GM12878 (cell line): ENCODE results near the gene ITPRIPL1. TPM values are rescaled to one million over a fixed set of nuclear protein-coding genes. Genes with fewer than 3 reads are reported as not detected.

Experiments
- ATAC-seq: fragments of 200-7000 bp; cut with Tn5 transposase; 3 replicates; pipeline ENCODE4 v1.9.1; 2020; ENCODE audit warnings: mild to moderate bottlenecking, moderate library complexity
- BruUV-seq: library from RNA; stranded (reverse); fragments of 400-500 nt; replicated peaks from 2 replicates; lab custom pipeline; 2021; lab: Mats Ljungman, UMichigan
- CTCF ChIA-PET: fragments of 300-600 bp; sonication (Branson Sonifier 250); formaldehyde crosslinking; extraction: SDS; loops from one replicate; lab custom pipeline; 2021; ENCODE audit warnings: inconsistent platforms; lab: Yijun Ruan, JAX
- POLR2A ChIA-PET: fragments of 350-600 bp; formaldehyde crosslinking; extraction: SDS; loops from one replicate; lab custom pipeline; 2021; ENCODE audit warnings: inconsistent platforms; lab: Charles Lee
- RAD21 ChIA-PET: fragments of 300-600 bp; sonication (Branson Sonifier 250); formaldehyde crosslinking; loops from one replicate; lab custom pipeline; 2023; ENCODE audit warnings: antibody characterized with exemption; ENCODE audit not compliant: unreplicated experiment; lab: Charles Lee
- SMC1A ChIA-PET: fragments of 300-600 bp; sonication (Branson Sonifier 250); formaldehyde crosslinking; loops from one replicate; lab custom pipeline; 2023; ENCODE audit not compliant: unreplicated experiment, uncharacterized antibody; lab: Charles Lee
- DNase-seq: peaks from one replicate; pipeline ENCODE4 v3.0.0-alpha.2; 2011; ENCODE audit warnings: low read depth, low spot score
- FAIRE-seq: peaks from 3 replicates; lab custom pipeline; 2011; peaks lifted over from hg19 to GRCh38; lab: Jason Lieb, UNC
- H2AFZ ChIP-seq: 2 replicates; pipeline ENCODE4 v1.6.0; 2011; ENCODE audit warnings: low read depth, low read length, control low read depth; ENCODE audit not compliant: control insufficient read depth
- H3K27ac ChIP-seq: 2 replicates; pipeline ENCODE4 v1.5.1; 2011; ENCODE audit warnings: control low read depth; ENCODE audit not compliant: control insufficient read depth, insufficient read depth
- H3K27me3 ChIP-seq, 2 experiments: replicated peaks in 1 of 2; 2 replicates each; pipeline versions ENCODE4 v1.6.0 to v1.6.1; 2011; ENCODE audit warnings: low read length in 1 of 2; ENCODE audit not compliant: control insufficient read depth in 2 of 2, insufficient read depth in 2 of 2
- H3K36me3 ChIP-seq, 2 experiments: 2 replicates each; pipeline ENCODE4 v1.5.1; 2011; ENCODE audit warnings: low read length in 1 of 2; ENCODE audit not compliant: control insufficient read depth in 2 of 2, insufficient read depth in 2 of 2
- H3K4me1 ChIP-seq: 2 replicates; pipeline ENCODE4 v1.6.1; 2011; ENCODE audit warnings: mild to moderate bottlenecking, low read length, moderate library complexity, mixed read lengths; ENCODE audit not compliant: control insufficient read depth, insufficient read depth
- H3K4me2 ChIP-seq: 2 replicates; pipeline ENCODE4 v1.6.0; 2011; ENCODE audit warnings: control low read depth; ENCODE audit not compliant: control insufficient read depth, insufficient read depth
- H3K4me3 ChIP-seq: fragments of 200-600 bp; sonication (generic); 2 replicates; pipeline ENCODE4 v1.5.1; 2016
- H3K79me2 ChIP-seq: 2 replicates; pipeline ENCODE4 v1.6.0; 2011; ENCODE audit warnings: low read length; ENCODE audit not compliant: control insufficient read depth, insufficient read depth
- H3K9ac ChIP-seq: 2 replicates; pipeline ENCODE4 v1.8.0; 2011; ENCODE audit warnings: low read length, control low read depth, mixed read lengths; ENCODE audit not compliant: control insufficient read depth, insufficient read depth
- H3K9me3 ChIP-seq: replicated peaks from 3 replicates; pipeline ENCODE4 v1.5.1; 2011; ENCODE audit warnings: mild to moderate bottlenecking, low read length; ENCODE audit not compliant: control insufficient read depth, insufficient read depth
- H4K20me1 ChIP-seq: 2 replicates; pipeline ENCODE4 v1.6.0; 2011; ENCODE audit not compliant: control insufficient read depth, insufficient read depth
- CREB1 ChIP-seq: IDR thresholded peaks from 2 replicates; pipeline ENCODE4 v1.6.1; 2012; ENCODE audit warnings: low read depth, mild to moderate bottlenecking, inconsistent platforms
- ETV6 ChIP-seq, 2 experiments: fragments of 450-650 bp in 1 of 2; IDR thresholded peaks in 1 of 2; conservative IDR thresholded peaks in 1 of 2; 2 replicates each; pipeline ENCODE4 v1.6.1; 2014; ENCODE audit warnings: antibody characterized with exemption in 1 of 2, borderline replicate concordance in 1 of 2, low read depth in 1 of 2, mild to moderate bottlenecking in 1 of 2, moderate library complexity in 1 of 2
- KAT2A ChIP-seq: conservative IDR thresholded peaks from 2 replicates; pipeline ENCODE4 v1.6.1; 2011; ENCODE audit warnings: low read depth, low read length; ENCODE audit not compliant: control insufficient read depth
- MEF2B ChIP-seq: fragments of 450-650 bp; IDR thresholded peaks from 2 replicates; pipeline ENCODE4 v1.6.1; 2018; ENCODE audit warnings: mild to moderate bottlenecking, moderate library complexity; ENCODE audit not compliant: partially characterized antibody, poor library complexity, severe bottlenecking
- MLLT1 ChIP-seq: fragments of 450-650 bp; IDR thresholded peaks from 2 replicates; pipeline ENCODE4 v1.6.1; 2016; ENCODE audit warnings: mild to moderate bottlenecking
- NFIC ChIP-seq: IDR thresholded peaks from 2 replicates; pipeline ENCODE4 v1.6.1; 2012; ENCODE audit warnings: low read depth, mild to moderate bottlenecking, inconsistent platforms, low read length, moderate library complexity
- PAX5 ChIP-seq: IDR thresholded peaks from 2 replicates; pipeline ENCODE4 v1.6.1; 2011; ENCODE audit warnings: low read depth, low read length, borderline replicate concordance
- SIN3A ChIP-seq: IDR thresholded peaks from 2 replicates; pipeline ENCODE4 v1.6.1; 2012; ENCODE audit warnings: low read depth, low read length, improper control_type of control experiment
- SMAD5 ChIP-seq: IDR thresholded peaks from 2 replicates; pipeline ENCODE4 v1.6.1; 2016; ENCODE audit warnings: antibody characterized with exemption, low read depth
- SRF ChIP-seq, 2 experiments: IDR thresholded peaks; 2 replicates each; pipeline ENCODE4 v1.6.1; 2011; ENCODE audit warnings: low read depth in 2 of 2, low read length in 2 of 2, mild to moderate bottlenecking in 1 of 2, moderate library complexity in 1 of 2
- ZNF274 ChIP-seq: IDR thresholded peaks from one replicate; pipeline ENCODE4 v1.8.0; 2011; ENCODE audit not compliant: insufficient read length, insufficient read depth
- WGBS: methylation state at CpG from one replicate; pipeline ENCODE4 v1.1.6; 2016; ENCODE audit warnings: low lambda C conversion rate; ENCODE audit not compliant: insufficient replicate concordance, insufficient coverage; ENCODE audit errors: missing lambda C conversion rate; 5-methylcytosine and 5-hydroxymethylcytosine counted together
- in situ Hi-C: fragments of 300-500 bp; cut with MboI; formaldehyde crosslinking; loops from 9 replicates; pipeline ENCODE4 v1.14.3; 2018; ENCODE audit warnings: mixed read lengths
- intact Hi-C: fragments of 100-400 bp; cut with micrococcal nuclease; formaldehyde crosslinking; loops from one replicate; pipeline ENCODE4 v1.14.2; 2022; ENCODE audit not compliant: unreplicated experiment
- polyA plus RNA-seq, 11 experiments: library from polyadenylated mRNA; depleted of rRNA in 4 of 11; unstranded in 6 of 11; stranded (reverse) in 5 of 11; fragments of >200 nt; fragmentation: Nextera tagmentation in 4 of 11; fragmentation: Illumina TruSeq in 1 of 11; extraction: Ambion mirVana in 4 of 11; extraction: Trizol in 1 of 11; gene quantifications; 1 replicate in 1 of 11; 2 replicates in 10 of 11; pipeline versions ENCODE4 v1.2.1 to v1.2.3, GENCODE V29; 2011 to 2016; ENCODE audit warnings: inconsistent platforms in 2 of 11, missing spikeins in 2 of 11, low read depth in 1 of 11
- total RNA-seq, 4 experiments: library from RNA; depleted of rRNA in 3 of 4; stranded (reverse); fragments of >200 nt in 3 of 4; fragmentation: Illumina TruSeq in 1 of 4; extraction: Trizol in 1 of 4; gene quantifications; 2 replicates each; pipeline versions ENCODE4 v1.2.1 to v1.2.3, GENCODE V29; 2013 to 2021
- TF ChIP-seq, protein P1 (sequence below): IDR thresholded peaks from 2 replicates; pipeline ENCODE4 v1.6.1; 2012; ENCODE audit warnings: low read depth, low read length, improper control_type of control experiment

Gene ITPRIPL1
- total and polyA plus RNA-seq, 10 of the 15 experiments (the other 5 are each of a cell fraction or from before 2014, with no cell fraction given) = 4.9 to 28.7 (median 14.3) TPM

DNA sequence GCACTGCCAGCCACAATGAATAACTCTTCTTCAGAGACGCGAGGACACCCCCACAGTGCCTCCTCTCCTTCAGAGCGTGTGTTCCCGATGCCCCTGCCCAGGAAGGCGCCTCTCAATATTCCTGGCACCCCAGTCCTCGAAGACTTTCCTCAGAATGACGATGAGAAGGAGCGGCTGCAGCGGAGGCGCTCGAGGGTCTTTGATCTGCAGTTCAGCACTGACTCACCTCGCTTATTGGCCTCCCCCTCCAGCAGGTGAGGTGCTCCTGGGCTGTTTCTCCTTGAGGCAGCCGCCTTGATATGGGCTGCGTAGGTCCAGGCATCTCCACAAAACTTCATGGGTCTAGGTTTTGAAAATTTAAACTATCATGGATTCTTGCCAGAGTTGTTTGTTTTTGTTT is 16.5 kb downstream of the ITPRIPL1 start:
- H3K79me2 ChIP-seq = peaks cover 62% of the 10 kb centered on the region
- WGBS = 3% methylated on average over 14 of the region's 14 CpGs
- H3K4me1 ChIP-seq = peaks cover 62% of the 10 kb centered on the region
- no peaks in the 10 kb centered on the region for H3K27me3 ChIP-seq
- in situ Hi-C loops = no loop called here
- intact Hi-C loops = no loop called here
- TF ChIP-seq KAT2A = no peak
- peak; percentile 22; the same call in 1 of the 2 replicates for TF ChIP-seq MLLT1
- H3K9ac ChIP-seq = no peak overlapping the region
- peak overlapping the region; percentile 70 for H3K4me2 ChIP-seq
- H3K9me3 ChIP-seq = no peaks in the 10 kb centered on the region; the same call in 2 of the 3 replicates
- H2AFZ ChIP-seq = no peak overlapping the region
- ChIA-PET SMC1A (interaction anchor here (0.8 to 16.6 kb wide), 5 partner anchors 15 to 168 kb away, joined by 3 to 231 read pairs (median 4); partner anchors contain the start of gene ITPRIPL1), POLR2A (interaction anchor here (0.7 to 2.9 kb wide), 9 partner anchors 17 to 194 kb away, joined by 3 to 26 read pairs (median 6); partner anchors contain the start of genes ITPRIPL1 and SNRNP200), CTCF (interaction anchor here (0.7 to 2.3 kb wide), 3 partner anchors 17 to 108 kb away, joined by 3 to 7 read pairs (median 6); partner anchors contain the start of gene ITPRIPL1), RAD21 (interaction anchor here (0.7 to 1.6 kb wide), 6 partner anchors 17 to 46 kb away, joined by 3 to 10 read pairs (median 5); partner anchors contain the start of genes ITPRIPL1 and SNRNP200)
- FAIRE-seq = no peak
- no peak overlapping the region; the same call in 1 of the 2 replicates for H3K4me3 ChIP-seq
- H3K36me3 ChIP-seq = peaks cover 12 to 25% of the 10 kb centered on the region in 2 experiments
- H4K20me1 ChIP-seq = no peaks in the 10 kb centered on the region
- ATAC-seq = no peak
- no TSS peak for BruUV-seq
- H3K27ac ChIP-seq = peak overlapping the region; percentile 57
- DNase-seq = no peak

DNA sequence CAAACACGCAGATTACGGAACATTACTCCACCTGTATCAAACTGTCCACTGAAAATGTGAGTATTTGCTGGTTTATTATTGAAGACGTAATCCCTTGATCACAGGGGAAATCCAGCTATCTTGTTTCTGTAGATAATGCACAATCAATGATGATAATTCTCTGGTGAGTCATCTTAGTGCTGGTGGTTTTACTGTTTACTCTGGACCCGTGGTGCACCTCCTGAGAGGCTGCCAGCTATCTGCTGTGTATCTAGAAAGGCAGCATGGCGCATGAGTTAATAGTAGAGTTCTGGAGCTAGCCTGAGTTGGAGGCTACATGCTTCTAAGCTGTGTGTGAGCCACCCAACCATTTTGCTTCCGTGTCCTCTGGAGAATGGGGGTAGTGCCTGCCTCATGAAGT is 17.0 kb downstream of the ITPRIPL1 start:
- 22% methylated on average over 6 of the region's 6 CpGs for WGBS
- H3K27me3 ChIP-seq = no peaks in the 10 kb centered on the region
- FAIRE-seq (peak; percentile 70), ATAC-seq (peak; percentile 68), DNase-seq (no peak)
- H3K9me3 ChIP-seq = no peaks in the 10 kb centered on the region; the same call in 2 of the 3 replicates
- no peak overlapping the region; the same call in 1 of the 2 replicates for H2AFZ ChIP-seq
- peaks cover 15 to 28% of the 10 kb centered on the region in 2 experiments for H3K36me3 ChIP-seq
- H4K20me1 ChIP-seq = no peaks in the 10 kb centered on the region
- intact Hi-C loops (no loop called here), in situ Hi-C loops (no loop called here)
- peak overlapping the region; percentile 35; the same call in 1 of the 2 replicates for H3K4me3 ChIP-seq
- ChIA-PET RAD21 (interaction anchor here (0.7 to 1.6 kb wide), 5 partner anchors 17 to 37 kb away, joined by 3 to 8 read pairs (median 5); partner anchors contain the start of genes ITPRIPL1 and SNRNP200), CTCF (interaction anchor here (0.7 to 2.3 kb wide), 2 partner anchors 22 to 109 kb away, joined by 3 to 7 read pairs; no protein-coding TSS in a partner anchor), SMC1A (interaction anchor here (0.8 to 16.6 kb wide), 4 partner anchors 15 to 167 kb away, joined by 3 to 231 read pairs (median 3); partner anchors contain the start of gene ITPRIPL1), POLR2A (interaction anchor here (0.7 to 2.9 kb wide), 8 partner anchors 9 to 194 kb away, joined by 3 to 12 read pairs (median 4); partner anchors contain the start of gene SNRNP200)
- no TSS peak for BruUV-seq
- H3K79me2 ChIP-seq = peaks cover 58% of the 10 kb centered on the region
- no peak overlapping the region; the same call in 1 of the 2 replicates for H3K9ac ChIP-seq
- peak overlapping the region; percentile 70 for H3K4me2 ChIP-seq
- peaks cover 62% of the 10 kb centered on the region for H3K4me1 ChIP-seq
- H3K27ac ChIP-seq = peak overlapping the region; percentile 57
- TF ChIP-seq ETV6 (conservative IDR thresholded peaks at IDR 0.05 in 1 of 2, IDR thresholded peaks at IDR 0.05 in 1 of 2; ENCODE audit: borderline replicate concordance in 1 of 2, low read depth in 1 of 2) (peak in 1 of 2 experiments; percentile 12; a peak in 1 of 4 replicates), PAX5 (no peak), SRF (IDR thresholded peaks at IDR 0.05; ENCODE audit: low read depth in 2 of 2, low read length in 2 of 2) (no peak), SIN3A (no peak; the same call in 1 of the 2 replicates), ZNF274 (no peak), CREB1 (no peak), MEF2B (peak; percentile 28), NFIC (peak; percentile 39; the same call in 1 of the 2 replicates), SMAD5 (no peak)
- TF ChIP-seq, protein P1, sequence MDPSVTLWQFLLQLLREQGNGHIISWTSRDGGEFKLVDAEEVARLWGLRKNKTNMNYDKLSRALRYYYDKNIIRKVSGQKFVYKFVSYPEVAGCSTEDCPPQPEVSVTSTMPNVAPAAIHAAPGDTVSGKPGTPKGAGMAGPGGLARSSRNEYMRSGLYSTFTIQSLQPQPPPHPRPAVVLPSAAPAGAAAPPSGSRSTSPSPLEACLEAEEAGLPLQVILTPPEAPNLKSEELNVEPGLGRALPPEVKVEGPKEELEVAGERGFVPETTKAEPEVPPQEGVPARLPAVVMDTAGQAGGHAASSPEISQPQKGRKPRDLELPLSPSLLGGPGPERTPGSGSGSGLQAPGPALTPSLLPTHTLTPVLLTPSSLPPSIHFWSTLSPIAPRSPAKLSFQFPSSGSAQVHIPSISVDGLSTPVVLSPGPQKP = no peak
